SU-DHL-6 (cell line): ENCODE measurements around the gene MKKS.

Source experiments
- CTCF ChIP-seq: fragments of 200-600 bp; sonication (generic); IDR thresholded peaks from one replicate; pipeline ENCODE4 v1.5.1; 2017; ENCODE audit warnings: antibody characterized with exemption, mild to moderate bottlenecking, low read length, moderate library complexity; ENCODE audit not compliant: insufficient read depth, poor library complexity, severe bottlenecking
- EZH2phosphoT487 ChIP-seq: fragments of 200-600 bp; sonication (generic), shearing (Covaris generic); conservative IDR thresholded peaks from 2 replicates; pipeline ENCODE4 v1.6.1; 2018; ENCODE audit warnings: mild to moderate bottlenecking, antibody characterized with exemption, low read length, moderate library complexity, mixed read lengths

GRCh38 chr20:10481676-10482075 is 47.7 kb upstream of the MKKS start:
- no peak for TF ChIP-seq CTCF
- no peak for TF ChIP-seq EZH2phosphoT487
